HK-2 (cell line): Measurements from ENCODE around the gene RIMKLA.

ENCODE experiments used
- DNase-seq: peaks from one replicate; pipeline ENCODE4 v3.0.0-alpha.2; 2018; ENCODE audit not compliant: unreplicated experiment

The RIMKLA gene

GRCh38 chr1:42372796-42373195 is 7.8 kb upstream of the RIMKLA start:
- no peak for DNase-seq

- peak; percentile 17 for DNase-seq
Observed at GRCh38 chr1:42379794-42380585, 602 bp upstream of the RIMKLA start.

- no peak for DNase-seq
Observed at GRCh38 chr1:42381280-42381673, 685 bp downstream of the RIMKLA start.

GRCh38 chr1:42385283-42385682 is 4.7 kb downstream of the RIMKLA start:
- no peak for DNase-seq

- DNase-seq = no peak
Observed at GRCh38 chr1:42386051-42386450, 5.5 kb downstream of the RIMKLA start.

- no peak for DNase-seq
Observed at GRCh38 chr1:42392255-42392654, 11.7 kb downstream of the RIMKLA start.

- DNase-seq = no peak
Observed at GRCh38 chr1:42392967-42393848, 12.6 kb downstream of the RIMKLA start.

GRCh38 chr1:42399315-42400100 is 18.9 kb downstream of the RIMKLA start:
- no peak for DNase-seq

- DNase-seq = no peak
Observed at GRCh38 chr1:42403880-42404400, 23.3 kb downstream of the RIMKLA start.

- no peak for DNase-seq
Observed at GRCh38 chr1:42414551-42415496, 34.2 kb downstream of the RIMKLA start.

- no peak for DNase-seq
Observed at GRCh38 chr1:42417166-42417565, 36.6 kb downstream of the RIMKLA start.

- DNase-seq = no peak
Observed at GRCh38 chr1:42418516-42418915, 37.9 kb downstream of the RIMKLA start.

GRCh38 chr1:42419126-42419821 is 38.7 kb downstream of the RIMKLA start:
- DNase-seq = no peak

- no peak for DNase-seq
Observed at GRCh38 chr1:42420121-42420520, 39.5 kb downstream of the RIMKLA start.

- peak; percentile 65 for DNase-seq
Observed at GRCh38 chr1:42420911-42421585, 40.5 kb downstream of the RIMKLA start.

- no peak for DNase-seq
Observed at GRCh38 chr1:42422737-42423136, 42.1 kb downstream of the RIMKLA start.

- no peak for DNase-seq
Observed at GRCh38 chr1:42423681-42424080, 43.1 kb downstream of the RIMKLA start.

GRCh38 chr1:42424201-42424600 is 43.6 kb downstream of the RIMKLA start:
- no peak for DNase-seq

GRCh38 chr1:42427240-42427639 is 46.6 kb downstream of the RIMKLA start:
- DNase-seq = no peak

- DNase-seq = no peak
Observed at GRCh38 chr1:42429603-42430002, 49.0 kb downstream of the RIMKLA start.
